Small intestine (tissue), 7 donors: ENCODE results near the gene MEIOSIN. TPM values are rescaled to one million over a fixed set of nuclear protein-coding genes. Genes with fewer than 3 reads are reported as not detected.
"Not testable (repeated sequence)": the region's sequence is repeated elsewhere in the genome, so short reads cannot be mapped to it uniquely, and the experiment has no call there.

Experiments used
- DNase-seq, 2 donors: peaks; one replicate each; pipeline versions ENCODE4 v3.0.0 to v3.0.0-alpha.2; 2013
- FAIRE-seq: peaks from 2 replicates; lab custom pipeline; 2012; peaks lifted over from hg19 to GRCh38; lab: Jason Lieb, UNC
- H3K27ac ChIP-seq, 3 donors: one replicate each; pipeline ENCODE4 v1.5.1; 2013; ENCODE audit warnings: low read length in 2 of 3, mild to moderate bottlenecking in 2 of 3, control low read depth in 1 of 3, inconsistent platforms in 1 of 3, low read depth in 1 of 3, moderate library complexity in 1 of 3
- H3K27me3 ChIP-seq, 3 donors: one replicate each; pipeline ENCODE4 v1.6.1; 2013; ENCODE audit warnings: low read length in 3 of 3, inconsistent platforms in 1 of 3; ENCODE audit not compliant: control insufficient read depth in 3 of 3, insufficient read depth in 3 of 3
- H3K36me3 ChIP-seq, 3 donors: one replicate each; pipeline ENCODE4 v1.6.1; 2013; ENCODE audit warnings: low read length in 3 of 3, inconsistent platforms in 1 of 3, low read depth in 1 of 3, mild to moderate bottlenecking in 1 of 3, moderate library complexity in 1 of 3; ENCODE audit not compliant: control insufficient read depth in 3 of 3, insufficient read depth in 2 of 3
- H3K4me1 ChIP-seq, 3 donors: one replicate each; pipeline ENCODE4 v1.6.1; 2013; ENCODE audit warnings: low read length in 2 of 3, inconsistent platforms in 1 of 3, low read depth in 1 of 3, mild to moderate bottlenecking in 1 of 3, moderate library complexity in 1 of 3; ENCODE audit not compliant: control insufficient read depth in 3 of 3, insufficient read depth in 2 of 3
- H3K4me3 ChIP-seq, 3 donors: one replicate each; pipeline ENCODE4 v1.5.1; 2013; ENCODE audit warnings: low read length in 3 of 3, control low read depth in 1 of 3, inconsistent platforms in 1 of 3, low read depth in 1 of 3, mild to moderate bottlenecking in 1 of 3, moderate library complexity in 1 of 3
- H3K9me3 ChIP-seq, 2 donors: one replicate each; pipeline ENCODE4 v1.6.1; 2013; ENCODE audit warnings: low read depth in 1 of 2, low read length in 1 of 2; ENCODE audit not compliant: control insufficient read depth in 2 of 2, insufficient read depth in 1 of 2
- WGBS, 3 donors: extraction: QIAGEN DNeasy Blood & Tissue Kit; methylation state at CpG; one replicate each; pipeline ENCODE4 v1.1.7; 2013; 5-methylcytosine and 5-hydroxymethylcytosine counted together
- polyA plus RNA-seq, 4 donors: library from polyadenylated mRNA; stranded (reverse) in 3 of 4; unstranded in 1 of 4; fragments of 200-250 nt in 3 of 4; fragments of 120-200 nt in 1 of 4; gene quantifications; one replicate each; pipeline versions ENCODE4 v1.2.1 to v1.2.3, GENCODE V29; 2013
- donor health status: healthy with polysubstance abuse.
- donor health status: control.
- donor health status: control.
- donor health status: Bipolar disorder and iron deficiency.
- donor health status: healthy.

Gene MEIOSIN
- polyA plus RNA-seq, 4 donors, result not detected

DNA sequence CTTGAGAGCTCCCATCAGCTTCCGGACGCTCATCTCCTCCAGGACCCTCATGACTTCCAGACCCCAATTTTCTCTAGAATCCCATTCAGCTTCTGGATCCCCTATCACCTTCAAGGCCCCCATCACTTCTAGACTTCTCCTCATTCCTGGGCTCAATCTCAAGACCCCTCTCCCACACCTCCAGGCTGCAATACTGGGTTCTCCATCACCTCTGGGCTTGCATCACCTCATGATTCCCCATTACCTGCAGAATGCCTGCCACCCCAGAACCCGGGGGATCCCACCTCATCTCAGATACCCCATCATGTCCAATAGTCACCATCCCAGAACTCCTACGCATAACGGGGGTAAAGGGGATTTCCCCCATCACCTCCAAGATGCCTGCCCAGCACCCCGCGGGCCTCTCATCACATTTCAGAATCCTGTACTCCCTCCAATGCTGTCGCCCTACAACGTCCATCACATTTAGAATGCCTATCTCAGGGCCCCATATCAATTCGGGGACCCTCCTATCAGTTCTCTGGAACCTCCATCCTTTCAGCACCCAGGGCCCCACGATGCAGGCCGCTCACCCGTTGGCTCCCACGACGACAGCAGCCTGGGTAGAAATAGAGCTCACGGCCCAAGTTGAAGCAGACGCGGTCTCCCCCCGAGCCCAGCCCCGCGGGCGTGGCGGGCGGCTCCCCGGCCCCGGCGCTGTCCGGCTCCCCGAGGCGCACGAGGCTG lies 58.7 kb downstream of the MEIOSIN start:
- Histone ChIP-seq H3K36me3 (peaks cover 0 to 39% (median 0%) of the 10 kb centered on the region in 3 donors), H3K4me3 (peak overlapping the region; percentile 55 to 89 (median 88)), H3K9me3 (no peaks in the 10 kb centered on the region), H3K27me3 (no peaks in the 10 kb centered on the region), H3K27ac (peak overlapping the region in 1 of 3 donors; percentile 57), H3K4me1 (peaks cover 0 to 13% (median 6%) of the 10 kb centered on the region in 3 donors)
- no peak for FAIRE-seq
- WGBS, 3 donors, result 7 to 18% (median 10%) methylated on average over 16 to 31 of the region's 31 CpGs
- DNase-seq, result no peak

DNA sequence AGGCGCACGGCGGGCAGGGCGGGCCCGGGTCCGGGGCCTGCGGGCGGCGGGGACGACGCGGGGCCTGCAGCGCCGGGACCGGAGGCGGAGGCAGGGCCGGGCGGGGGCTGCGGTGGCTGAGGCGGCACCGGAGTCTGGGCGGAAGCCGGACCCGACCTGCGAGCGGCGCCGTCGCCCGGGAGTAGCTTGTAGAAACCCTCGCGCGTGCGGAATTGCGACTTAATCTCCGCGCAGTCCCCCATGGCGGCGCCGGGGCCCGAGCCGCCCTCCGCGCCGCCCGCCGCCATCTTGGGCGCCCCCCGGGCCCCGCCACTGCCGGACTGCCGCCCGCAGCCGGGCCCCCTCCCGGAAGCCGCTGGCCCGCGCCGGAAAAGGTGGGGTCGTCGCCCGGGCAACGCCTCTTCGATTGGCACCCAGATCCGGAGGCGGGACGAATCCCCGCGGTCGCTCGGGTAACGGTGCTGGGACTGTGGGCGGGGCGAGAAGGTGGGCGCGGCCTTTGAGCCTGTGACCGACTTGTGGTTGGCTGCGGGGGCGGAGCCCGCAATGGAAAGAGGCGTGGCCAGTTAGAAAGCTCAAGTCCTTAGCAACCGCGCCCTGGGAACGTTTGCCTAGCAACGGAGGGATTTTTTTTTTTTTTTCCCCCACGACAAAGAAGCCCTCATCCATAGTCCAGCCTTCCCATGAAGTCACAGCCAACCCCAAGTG lies 59.4 kb downstream of the MEIOSIN start, which contains the start of gene DMWD:
Gene DMWD (minus strand): TSS at position 376 of the 708 bp plus-strand sequence. CDS start 89 bp downstream, at position 287.
- Histone ChIP-seq H3K9me3 (no peaks in the 10 kb centered on the region), H3K4me1 (peaks cover 0 to 13% (median 6%) of the 10 kb centered on the region in 3 donors), H3K4me3 (peak within 1 kb of the TSS; percentile 55 to 89 (median 88)), H3K27ac (peak within 1 kb of the TSS in 2 of 3 donors; percentile 19 to 62), H3K27me3 (no peaks in the 10 kb centered on the region), H3K36me3 (peaks cover 0 to 31% (median 0%) of the 10 kb centered on the region in 3 donors)
- FAIRE-seq (no peak), DNase-seq (peak; percentile 99 to 100)
- WGBS, 3 donors, result 0 to 1% (median 1%) methylated on average over 47 to 86 of the region's 86 CpGs

DNA sequence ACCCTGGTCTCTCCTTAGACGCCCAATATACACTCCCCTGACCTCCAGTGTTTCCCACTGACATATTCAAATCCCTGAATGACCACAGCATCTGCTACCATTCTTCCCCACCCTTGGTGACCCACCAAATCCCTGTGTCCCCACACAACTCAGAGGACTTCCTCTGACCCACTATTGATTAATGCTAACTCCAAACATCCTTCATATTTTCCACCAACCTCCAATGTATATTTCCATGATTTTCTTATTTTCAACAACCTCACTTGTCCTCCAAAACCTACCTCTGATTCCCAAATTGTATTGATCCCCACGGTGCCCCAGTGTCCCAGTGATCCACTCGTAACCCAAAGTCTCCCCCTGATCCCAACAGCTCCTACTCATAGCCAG lies 59.9 kb downstream of the MEIOSIN start:
- FAIRE-seq (no peak), DNase-seq (no peak)
- Histone ChIP-seq H3K9me3 (no peaks in the 10 kb centered on the region), H3K27me3 (no peaks in the 10 kb centered on the region), H3K4me1 (peaks cover 0 to 13% (median 6%) of the 10 kb centered on the region in 3 donors), H3K4me3 (no peak overlapping the region), H3K27ac (peak overlapping the region in 2 of 3 donors; percentile 19 to 62), H3K36me3 (peaks cover 0 to 27% (median 0%) of the 10 kb centered on the region in 3 donors)
- WGBS, 3 donors, result 22 to 39% (median 36%) methylated on average over 3 of the region's 3 CpGs

DNA sequence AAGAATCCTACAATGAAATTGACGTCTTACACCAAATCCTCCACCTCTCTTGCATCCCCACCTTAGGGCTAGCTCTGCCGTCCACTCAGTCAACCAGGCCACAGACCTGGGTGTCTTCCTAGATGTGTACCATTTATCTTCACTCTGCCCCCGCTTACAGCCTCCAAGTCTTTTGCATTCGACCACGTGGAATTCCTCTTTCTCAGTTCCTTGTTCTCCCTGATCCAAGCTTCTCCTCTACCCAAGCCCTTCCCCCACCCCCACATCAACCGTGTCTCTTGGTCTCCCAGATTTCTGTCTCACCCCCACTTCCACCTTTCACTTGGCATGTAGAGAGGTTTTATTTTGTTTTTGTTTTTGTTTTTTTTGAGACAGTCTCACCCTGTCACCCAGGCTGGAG lies 60.6 kb downstream of the MEIOSIN start:
- H3K27me3 ChIP-seq, result no peaks in the 10 kb centered on the region
- DNase-seq, result no peak
- no peak for FAIRE-seq
- H3K4me1 ChIP-seq, result peaks cover 0 to 13% (median 6%) of the 10 kb centered on the region in 3 donors
- no peak overlapping the region for H3K4me3 ChIP-seq
- peaks cover 0 to 19% (median 0%) of the 10 kb centered on the region in 3 donors for H3K36me3 ChIP-seq
- no peaks in the 10 kb centered on the region for H3K9me3 ChIP-seq
- 30 to 47% (median 42%) methylated on average over 6 of the region's 6 CpGs for WGBS, 3 donors
- no peak overlapping the region for H3K27ac ChIP-seq

DNA sequence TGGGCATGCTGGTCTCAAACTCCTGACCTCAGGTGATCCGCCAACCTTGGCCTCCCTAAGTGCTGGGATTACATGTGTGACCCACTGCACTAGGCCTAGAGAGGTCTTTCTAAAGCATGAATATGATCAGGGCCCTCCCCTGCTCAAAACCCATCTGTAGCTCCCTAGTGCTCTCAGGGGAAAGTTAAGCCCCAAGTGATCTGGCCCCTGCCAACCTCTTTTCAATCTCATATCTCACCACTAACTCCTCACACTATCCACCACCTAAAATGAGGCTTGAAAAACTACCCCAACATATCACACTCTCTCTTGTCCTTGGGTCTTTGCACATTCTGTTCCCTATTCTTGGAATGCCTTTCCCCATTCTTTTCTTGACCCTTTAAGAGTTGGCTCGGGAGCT lies 61.4 kb downstream of the MEIOSIN start:
- Histone ChIP-seq H3K4me3 (no peak overlapping the region), H3K27ac (no peak overlapping the region), H3K27me3 (no peaks in the 10 kb centered on the region), H3K36me3 (peaks cover 0 to 12% (median 0%) of the 10 kb centered on the region in 3 donors), H3K4me1 (peaks cover 0 to 13% (median 6%) of the 10 kb centered on the region in 3 donors), H3K9me3 (no peaks in the 10 kb centered on the region)
- WGBS, 3 donors, result 70 to 77% (median 77%) methylated on average over 2 of the region's 2 CpGs
- no peak for FAIRE-seq
- no peak for DNase-seq

DNA sequence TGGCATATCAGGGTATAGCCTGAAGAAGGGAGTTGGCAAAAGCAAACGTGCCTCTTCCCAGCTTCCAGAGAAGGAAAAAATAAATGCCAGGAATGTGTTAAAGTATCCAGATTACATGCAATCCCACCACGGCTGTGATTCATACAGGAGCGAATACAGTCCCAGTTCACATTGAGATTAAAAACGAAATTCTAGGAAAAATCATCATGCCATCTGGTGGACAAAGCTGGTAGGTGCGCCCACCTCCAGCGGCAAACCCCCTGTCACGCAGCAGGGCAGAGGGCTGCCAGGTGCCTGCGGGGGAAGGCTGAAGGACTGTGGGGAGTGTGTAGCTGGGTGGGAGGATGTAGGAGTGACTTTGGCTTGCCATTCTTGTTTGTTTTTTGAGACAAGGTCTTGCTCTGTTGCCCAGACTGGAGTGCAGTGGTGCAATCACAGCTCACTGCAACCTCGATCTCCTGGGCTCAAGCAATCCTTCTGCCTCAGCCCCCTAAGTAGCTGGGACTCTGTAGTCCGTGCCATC lies 65.8 kb downstream of the MEIOSIN start:
- H3K27ac ChIP-seq, result no peak overlapping the region
- no peak overlapping the region for H3K4me3 ChIP-seq
- no peaks in the 10 kb centered on the region for H3K9me3 ChIP-seq
- no peaks in the 10 kb centered on the region for H3K36me3 ChIP-seq
- peaks cover 0 to 3% (median 0%) of the 10 kb centered on the region in 3 donors for H3K27me3 ChIP-seq
- H3K4me1 ChIP-seq, result no peaks in the 10 kb centered on the region
- whole genome bisulfite sequencing, 3 donors, result 4 to 8% (median 6%) methylated on average over 10 of the region's 10 CpGs
- FAIRE-seq, result no peak
- peak; percentile 54 to 75 for DNase-seq

DNA sequence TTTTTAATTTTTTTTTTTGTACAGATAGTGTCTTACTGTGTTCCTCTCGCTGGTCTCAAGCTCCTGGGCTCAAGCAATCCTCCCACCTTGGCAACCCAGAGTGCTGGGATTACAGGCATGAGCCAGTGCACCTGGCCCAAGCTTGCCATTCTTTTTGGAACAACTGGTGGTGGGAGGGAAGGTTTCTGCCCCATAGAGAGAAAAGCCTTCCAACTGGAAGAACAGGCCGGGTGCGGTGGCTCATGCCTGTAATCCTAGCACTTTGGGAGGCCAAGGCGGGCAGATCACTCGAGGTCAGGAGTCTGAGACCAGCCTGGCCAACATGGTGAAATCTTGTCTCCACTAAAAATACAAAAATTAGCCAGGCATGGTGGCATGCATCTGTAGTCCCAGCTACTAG lies 66.3 kb downstream of the MEIOSIN start:
- H3K27me3 ChIP-seq, H3K4me1 ChIP-seq, H3K27ac ChIP-seq, FAIRE-seq, H3K9me3 ChIP-seq, H3K4me3 ChIP-seq, DNase-seq, H3K36me3 ChIP-seq: not testable (repeated sequence)
- WGBS, 3 donors, result 72 to 85% (median 76%) methylated on average over 5 of the region's 5 CpGs

DNA sequence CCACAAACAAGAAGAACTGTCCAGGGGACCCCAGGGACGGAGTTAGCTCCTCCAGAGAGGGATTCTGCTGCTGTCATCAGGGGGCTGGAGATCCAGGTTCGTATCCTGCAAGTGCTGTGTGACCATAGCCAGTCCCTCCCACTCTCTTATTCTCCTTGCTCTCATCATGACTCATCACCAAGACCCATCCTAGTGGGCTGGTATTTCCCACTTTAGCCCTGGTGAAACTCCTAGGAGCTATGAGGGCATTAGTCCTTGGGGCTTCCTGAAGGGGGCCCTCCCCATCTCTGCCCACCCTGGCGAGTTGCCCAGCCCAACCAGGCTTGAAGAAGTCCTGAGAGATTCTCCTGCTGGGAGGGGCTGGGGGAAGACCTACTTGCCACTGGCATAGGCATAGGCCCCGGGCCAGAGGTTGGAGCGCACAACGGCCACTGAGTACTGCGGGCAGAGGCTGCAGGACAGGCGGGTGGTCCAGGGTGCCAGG lies 66.9 kb downstream of the MEIOSIN start:
- 77 to 82% (median 78%) methylated on average over 8 of the region's 8 CpGs for WGBS, 3 donors
- no peak for DNase-seq
- Histone ChIP-seq H3K27ac (no peak overlapping the region), H3K36me3 (no peaks in the 10 kb centered on the region), H3K4me3 (no peak overlapping the region), H3K27me3 (peaks cover 0 to 3% (median 0%) of the 10 kb centered on the region in 3 donors), H3K9me3 (no peaks in the 10 kb centered on the region), H3K4me1 (no peaks in the 10 kb centered on the region)
- no peak for FAIRE-seq
